WERI-Rb-1 (cell line): ENCODE data around the gene ZNF622.

Experiments
- DNase-seq: peaks from one replicate; pipeline ENCODE4 v3.0.0-alpha.2; 2020
- H3K27ac ChIP-seq: fragments of 250-450 bp; sonication (Bioruptor Pico); 2 replicates; pipeline ENCODE4 v1.5.1; 2020; ENCODE audit warnings: mild to moderate bottlenecking, moderate library complexity
- H3K27me3 ChIP-seq: fragments of 250-450 bp; sonication (Bioruptor Pico); 2 replicates; pipeline ENCODE4 v1.5.1; 2021; ENCODE audit warnings: mild to moderate bottlenecking, low read depth, moderate library complexity; ENCODE audit not compliant: insufficient read depth, severe bottlenecking
- H3K36me3 ChIP-seq: fragments of 250-450 bp; sonication (Bioruptor Pico); 2 replicates; pipeline ENCODE4 v1.5.1; 2020; ENCODE audit warnings: mild to moderate bottlenecking, moderate library complexity
- H3K4me3 ChIP-seq: 2 replicates; pipeline ENCODE4 v1.5.1; 2011; ENCODE audit warnings: low read depth, mild to moderate bottlenecking, control low read depth, low read length
- H3K9me3 ChIP-seq: fragments of 250-450 bp; sonication (Bioruptor Pico); 2 replicates; pipeline ENCODE4 v1.5.1; 2021; ENCODE audit warnings: mild to moderate bottlenecking, moderate library complexity; ENCODE audit not compliant: severe bottlenecking
- CTCF ChIP-seq: IDR thresholded peaks from 2 replicates; pipeline ENCODE4 v1.5.1; 2011; ENCODE audit warnings: low read depth, mild to moderate bottlenecking, control low read depth, inconsistent platforms, low read length

ZNF622 gene

GRCh38 chr5:16465544-16466432, at the start of gene ZNF622:
TSS of gene ZNF622 (minus strand) at chr5:16465800. CDS start at chr5:16465665, 135 bp downstream.
- H3K4me3 ChIP-seq: peak within 1 kb of the TSS; percentile 71
- H3K27me3 ChIP-seq: no peaks in the 10 kb centered on the region
- H3K27ac ChIP-seq: peak within 1 kb of the TSS; percentile 76
- no peak for TF ChIP-seq CTCF
- H3K36me3 ChIP-seq: peaks cover 33% of the 10 kb centered on the region
- H3K9me3 ChIP-seq: no peaks in the 10 kb centered on the region
- DNase-seq: peak; percentile 96

- TF ChIP-seq CTCF: no peak
- Histone ChIP-seq H3K36me3 (no peaks in the 10 kb centered on the region), H3K4me3 (no peak overlapping the region), H3K27me3 (no peaks in the 10 kb centered on the region), H3K27ac (no peak overlapping the region), H3K9me3 (no peaks in the 10 kb centered on the region)
- DNase-seq: no peak
Measured at GRCh38 chr5:16510098-16510497, 44.5 kb upstream of the ZNF622 start.

GRCh38 chr5:16508730-16509531, 43.3 kb upstream of the ZNF622 start:
- no peak for TF ChIP-seq CTCF
- no peak overlapping the region for H3K27ac ChIP-seq
- H3K27me3 ChIP-seq: no peaks in the 10 kb centered on the region
- H3K36me3 ChIP-seq: no peaks in the 10 kb centered on the region
- no peak for DNase-seq
- no peaks in the 10 kb centered on the region for H3K9me3 ChIP-seq
- H3K4me3 ChIP-seq: no peak overlapping the region

GRCh38 chr5:16507716-16508115, 42.1 kb upstream of the ZNF622 start:
- Histone ChIP-seq H3K27me3 (no peaks in the 10 kb centered on the region), H3K27ac (no peak overlapping the region), H3K9me3 (no peaks in the 10 kb centered on the region), H3K36me3 (no peaks in the 10 kb centered on the region), H3K4me3 (no peak overlapping the region)
- no peak for TF ChIP-seq CTCF
- DNase-seq: no peak

GRCh38 chr5:16505904-16506303, 40.3 kb upstream of the ZNF622 start:
- H3K36me3 ChIP-seq: no peaks in the 10 kb centered on the region
- H3K9me3 ChIP-seq: no peaks in the 10 kb centered on the region
- H3K27me3 ChIP-seq: no peaks in the 10 kb centered on the region
- no peak overlapping the region for H3K4me3 ChIP-seq
- DNase-seq: no peak
- TF ChIP-seq CTCF: no peak
- no peak overlapping the region for H3K27ac ChIP-seq
